Activated CD4-positive, alpha-beta T cell treated with anti-CD3 and anti-CD28 coated beads, Interleukin-2, amount 50 U/mL, for 1 hour (primary cell): ENCODE measurements around the gene TP53TG5.
"Not testable (repeated sequence)": the region's sequence is repeated elsewhere in the genome, so short reads cannot be mapped to it uniquely, and the experiment has no call there.

Source experiments
- DNase-seq: peaks from one replicate; pipeline ENCODE4 v3.0.0-alpha.2; 2020

Gene TP53TG5

DNA sequence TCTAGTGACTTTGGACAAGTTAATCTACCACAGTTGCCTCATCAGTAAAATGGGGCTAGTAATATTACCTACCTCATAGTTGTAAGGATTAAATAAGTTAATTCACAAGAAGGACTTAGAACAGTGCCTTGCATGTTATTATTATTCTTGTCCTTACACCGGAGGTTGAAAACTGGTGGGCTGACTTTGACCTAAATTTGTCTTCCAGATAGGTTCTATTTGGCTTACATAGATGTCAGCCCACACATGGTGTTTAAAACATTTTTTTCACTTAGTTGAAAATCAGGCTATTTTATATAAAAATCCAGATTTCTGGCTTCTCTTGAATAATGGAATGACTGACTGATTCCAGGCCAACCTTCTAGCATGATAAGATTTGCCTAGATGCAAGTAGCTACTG is 11.9 kb downstream of the TP53TG5 start:
- DNase-seq = no peak

DNA sequence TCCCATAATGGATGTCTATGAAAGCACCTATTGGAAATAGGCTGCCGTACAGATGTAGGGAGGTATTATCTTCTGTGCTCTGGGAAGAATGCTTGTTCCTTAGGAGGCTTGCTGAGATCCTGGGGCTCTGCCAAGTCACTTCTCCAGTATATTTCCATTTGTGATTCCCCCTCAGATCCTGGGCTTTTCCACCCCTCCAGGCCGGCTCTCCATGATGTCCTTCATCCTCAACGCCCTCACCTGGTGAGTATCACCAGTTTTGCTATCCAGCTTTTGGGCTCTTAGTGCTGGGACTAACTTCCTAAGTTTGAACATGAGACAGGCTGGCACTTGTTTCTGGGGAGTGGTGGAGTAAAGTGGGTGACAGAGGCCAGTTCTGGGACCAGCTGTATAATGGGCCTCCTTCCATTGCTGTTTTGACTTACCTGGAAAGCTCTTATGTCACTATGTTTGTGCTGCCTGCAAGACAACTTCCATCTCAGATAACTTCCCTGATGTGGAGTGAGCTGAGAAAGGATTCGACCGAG is 12.6 kb downstream of the TP53TG5 start:
- no peak for DNase-seq

DNA sequence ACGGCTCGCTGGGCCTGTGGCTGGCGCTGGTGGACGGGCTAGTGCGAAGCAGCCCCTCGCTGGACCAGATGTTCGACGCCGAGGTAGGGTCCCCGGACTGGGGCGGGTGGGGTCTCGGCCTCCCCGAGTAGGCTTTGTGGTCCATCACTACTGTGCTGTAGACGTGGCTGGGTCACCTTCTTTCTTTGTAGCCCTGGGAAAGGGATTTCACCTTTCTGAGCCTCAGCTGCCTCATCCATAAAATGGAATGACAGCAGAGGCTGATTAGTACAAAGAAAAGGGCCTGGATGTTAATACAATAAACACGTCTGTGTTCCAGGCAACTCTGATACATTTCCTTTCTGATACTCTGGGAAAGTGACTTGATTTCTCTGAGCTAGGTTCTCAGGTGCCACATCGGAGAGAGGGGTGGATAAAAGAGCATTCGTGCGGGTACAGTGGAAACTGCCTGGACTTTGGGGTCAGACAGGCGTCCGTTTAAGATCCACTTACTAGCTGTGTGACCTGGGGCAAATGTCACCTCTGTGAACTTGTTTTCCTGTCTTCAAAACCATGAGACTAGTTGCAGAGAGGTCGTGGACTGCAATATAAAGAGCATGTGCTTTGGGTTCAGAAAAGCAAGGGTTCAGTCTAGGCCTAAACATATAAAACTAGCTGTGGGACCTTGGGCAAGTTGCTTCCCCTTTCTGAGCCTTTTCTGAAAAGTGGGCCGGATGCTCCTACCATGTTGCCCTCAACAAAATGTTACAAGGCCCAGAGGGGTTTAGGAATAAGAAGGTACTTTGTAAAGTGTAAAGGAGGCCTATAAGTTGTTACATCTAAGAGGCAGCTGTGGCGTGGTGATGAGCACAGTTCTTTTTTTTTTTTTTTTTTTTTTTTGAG is 14.3 kb downstream of the TP53TG5 start:
- no peak for DNase-seq

DNA sequence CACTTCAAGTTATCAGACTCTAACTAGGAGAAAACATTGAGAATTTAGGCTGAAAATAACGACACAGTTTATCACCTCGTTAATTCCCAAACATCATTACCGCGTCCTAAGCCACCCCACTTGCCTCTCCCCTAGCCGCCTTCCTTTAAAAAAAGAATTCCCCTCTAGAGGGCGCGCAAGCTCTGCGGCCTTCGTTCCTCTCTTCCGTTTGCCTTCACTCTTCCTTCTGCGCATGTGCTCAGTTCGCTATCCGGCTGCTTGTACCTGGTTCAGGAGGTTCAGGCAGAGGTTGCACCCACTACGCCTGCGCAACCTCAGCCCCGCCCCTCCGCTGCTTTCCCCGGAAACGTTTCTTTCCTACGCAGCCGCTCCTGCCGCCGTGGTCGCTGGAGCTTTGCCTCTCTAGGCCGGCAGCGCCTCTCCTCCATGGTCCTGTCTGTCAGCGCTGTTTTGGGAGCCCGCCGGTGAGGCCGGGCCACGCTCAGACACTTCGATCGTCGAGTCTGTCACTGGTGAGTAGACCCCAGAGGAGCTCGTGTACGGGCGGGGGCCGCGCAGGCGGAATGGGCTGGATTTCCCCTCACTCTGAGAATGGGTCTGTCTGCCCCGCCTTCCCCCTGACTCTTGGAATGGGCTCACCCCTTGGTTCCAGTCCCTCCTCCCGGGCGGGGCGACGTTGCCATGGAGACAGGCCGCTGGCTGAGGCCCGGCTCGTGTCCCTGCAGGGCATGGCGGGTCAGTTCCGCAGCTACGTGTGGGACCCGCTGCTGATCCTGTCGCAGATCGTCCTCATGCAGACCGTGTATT is 15.1 kb downstream of the TP53TG5 start, which contains the start of gene SYS1:
Gene SYS1 (plus strand): TSS at position 353 of the 807 bp plus-strand sequence. CDS start 376 bp downstream, at position 729.
- peak; percentile 99 for DNase-seq

DNA sequence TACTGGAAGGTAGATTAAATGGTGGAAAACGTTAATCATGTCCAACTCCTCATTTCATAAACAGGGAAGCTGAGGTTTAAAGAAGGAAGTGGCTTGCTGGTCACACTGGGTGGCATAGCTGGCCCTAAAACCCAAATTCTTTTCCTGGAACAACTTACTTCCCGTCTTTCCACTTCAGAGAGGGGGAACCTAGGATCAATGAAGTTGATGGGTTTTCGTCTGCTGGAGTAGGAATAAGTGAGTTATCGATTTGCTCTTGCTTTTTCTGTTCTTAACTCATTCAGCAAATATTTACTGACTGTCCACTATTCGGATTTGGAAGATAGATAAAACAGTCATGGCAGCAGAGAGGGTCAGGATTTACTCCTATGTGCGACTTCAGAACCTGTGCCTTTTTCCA is 16.3 kb downstream of the TP53TG5 start:
- no peak for DNase-seq

DNA sequence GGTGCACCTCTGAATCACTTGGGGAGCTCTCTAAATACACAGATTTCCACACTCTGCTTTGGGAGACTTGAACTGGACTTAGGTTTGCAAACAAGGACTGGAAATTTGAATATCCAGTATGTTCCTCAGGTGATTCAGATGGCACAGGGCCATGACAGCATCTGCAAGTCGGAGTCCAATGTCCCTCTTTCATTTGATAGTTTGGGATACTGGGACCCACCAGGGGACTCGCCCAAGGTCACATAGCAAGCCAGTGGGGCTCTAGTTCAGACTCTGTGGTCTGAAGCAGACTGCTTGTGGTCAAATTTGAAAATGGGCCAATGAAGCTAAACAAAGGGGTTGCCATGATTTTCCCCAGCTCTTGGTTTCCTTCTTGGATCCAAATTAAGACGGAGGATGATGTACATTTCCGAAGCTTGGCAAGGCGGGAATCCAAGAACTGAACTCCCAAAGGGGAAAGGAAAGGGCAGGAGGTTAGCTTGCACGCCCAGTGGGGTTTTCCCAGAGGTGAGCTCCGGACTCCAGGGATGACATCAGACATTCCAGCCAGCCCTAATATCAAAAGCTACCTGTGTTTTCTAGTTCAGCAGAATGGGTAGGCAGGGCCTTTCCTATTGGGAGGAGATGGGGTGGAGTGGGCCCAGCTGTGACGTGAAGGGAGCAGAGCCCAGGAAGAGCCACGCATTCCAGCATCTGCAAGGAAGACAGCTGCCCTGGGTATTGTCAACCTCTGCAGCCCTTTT is 18.5 kb downstream of the TP53TG5 start:
- no peak for DNase-seq

DNA sequence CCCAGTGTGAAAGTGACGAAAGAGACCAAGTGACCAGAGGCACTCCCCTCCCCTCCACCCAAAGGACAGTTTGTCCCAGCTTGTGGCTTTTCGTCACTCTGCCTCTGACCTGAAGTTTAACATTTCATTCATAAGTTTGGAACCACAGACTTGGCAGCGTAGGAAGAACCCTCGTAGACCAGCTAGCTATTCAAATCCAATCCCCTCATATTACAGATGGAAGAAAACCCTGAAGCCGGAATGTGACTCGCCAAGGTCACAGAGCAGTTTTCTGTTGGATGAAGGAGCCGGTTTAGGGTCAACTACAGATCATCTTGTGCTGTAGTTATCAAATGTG is 19.1 kb downstream of the TP53TG5 start:
- no peak for DNase-seq

DNA sequence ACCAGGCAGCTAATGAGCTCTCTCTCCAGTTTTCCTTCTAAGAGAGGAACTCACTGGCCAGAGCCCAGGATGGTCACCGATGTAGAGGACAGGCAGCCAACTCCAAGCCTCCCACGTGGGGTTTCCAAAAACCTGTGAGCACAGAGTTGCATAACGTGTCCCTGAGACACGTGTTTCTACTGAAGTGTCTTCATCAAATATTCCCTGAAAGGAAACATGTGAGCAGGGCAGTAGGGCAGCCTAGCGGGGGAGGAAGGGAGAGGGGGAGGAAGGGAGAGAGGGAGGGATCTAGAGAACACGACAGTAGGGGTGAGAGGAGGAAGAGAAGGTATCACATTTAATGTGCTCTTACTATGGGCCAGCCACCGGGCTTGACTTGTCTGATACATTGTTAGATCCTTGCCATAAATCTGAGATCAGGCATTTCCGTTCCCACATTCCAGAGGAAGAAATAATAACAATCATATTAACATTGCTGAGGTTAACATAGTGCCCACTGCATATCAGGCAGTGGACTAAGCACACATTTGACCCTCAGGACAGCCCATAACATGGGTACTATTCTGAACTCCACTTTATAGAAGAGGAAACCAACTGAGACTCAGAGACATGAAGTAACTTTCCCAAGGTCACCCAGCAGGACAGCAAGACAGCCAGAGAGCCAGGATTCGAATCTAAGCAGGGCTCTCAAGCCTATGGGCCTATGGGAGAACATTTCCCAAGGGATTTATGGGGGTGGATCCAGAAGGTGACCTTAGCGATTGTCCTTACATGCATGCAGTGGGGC is 19.6 kb downstream of the TP53TG5 start:
- no peak for DNase-seq

DNA sequence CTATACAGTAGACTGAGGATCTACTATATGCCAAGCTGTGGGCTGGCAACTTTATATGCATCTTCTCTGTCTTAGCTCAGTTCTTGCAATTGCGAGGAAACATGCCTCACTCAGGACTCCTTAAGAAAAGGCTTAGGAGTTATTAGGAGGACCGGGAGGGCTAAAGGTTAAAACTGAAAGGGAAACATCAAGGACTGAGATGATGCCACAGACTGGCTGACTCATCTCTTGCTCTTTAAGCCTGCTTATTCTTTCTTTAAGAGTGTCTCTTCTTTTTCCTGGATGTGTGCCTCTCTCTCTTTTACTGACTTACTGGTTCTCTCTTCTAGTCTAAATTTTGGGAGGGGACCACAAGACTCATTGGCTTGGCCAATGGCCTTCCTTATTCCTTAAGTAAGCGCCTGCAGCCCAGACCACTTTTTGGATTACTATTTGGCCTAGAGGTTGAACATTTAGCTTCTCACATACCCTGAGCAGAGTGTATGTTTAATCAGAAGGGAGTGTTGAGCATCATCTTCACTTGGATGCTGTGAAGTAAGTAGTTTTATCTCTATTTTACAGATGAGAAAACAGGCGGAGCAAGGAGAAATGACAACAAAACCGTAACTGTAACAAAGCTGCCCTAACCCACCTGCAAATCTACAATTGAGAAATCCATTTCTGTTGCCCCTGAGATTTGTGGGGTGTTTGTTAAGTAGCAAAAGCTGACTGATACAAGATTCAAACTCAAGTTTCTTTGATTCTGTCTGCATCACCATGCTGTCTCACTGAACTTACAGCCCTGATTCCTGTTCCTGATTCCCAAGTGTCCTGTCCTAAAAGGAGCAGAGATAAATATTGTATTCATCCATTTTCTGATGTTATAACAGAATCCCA is 22.7 kb downstream of the TP53TG5 start:
- DNase-seq = no peak

DNA sequence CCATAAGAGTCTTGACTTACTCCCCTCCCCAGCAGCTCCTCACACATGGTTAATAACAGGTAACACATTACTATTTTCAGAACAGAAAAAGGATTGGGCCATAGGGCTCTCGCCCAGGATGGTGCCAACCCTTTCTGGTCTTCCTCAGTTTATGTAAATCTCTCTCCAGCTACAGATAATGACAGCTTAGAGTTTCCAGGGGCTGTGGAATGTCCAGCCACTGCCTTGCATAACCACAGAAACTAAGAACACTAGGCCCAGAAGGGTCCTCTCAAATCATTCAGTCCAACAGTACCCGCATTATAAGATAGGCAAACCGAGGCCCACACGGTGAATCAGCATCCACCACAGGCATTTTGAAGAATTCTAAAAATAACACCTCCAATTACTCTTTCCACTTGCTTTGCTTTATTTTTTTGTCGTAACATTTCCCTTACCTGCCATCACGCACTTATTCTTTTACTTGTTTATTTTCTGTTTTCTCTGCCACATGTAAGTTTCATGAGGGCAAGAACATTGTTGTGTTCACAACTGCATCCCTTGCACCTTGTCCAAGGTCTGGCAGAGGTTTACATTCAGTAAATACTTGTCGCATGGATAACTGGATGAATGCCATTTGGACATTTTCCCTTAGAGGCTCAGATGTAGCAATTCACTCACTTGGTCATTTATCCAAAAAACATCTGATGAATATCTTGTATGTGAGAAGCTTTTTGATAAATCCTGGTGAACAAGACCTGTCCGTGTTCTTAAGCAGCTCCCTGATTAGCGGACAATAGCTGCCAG is 23.5 kb downstream of the TP53TG5 start:
- no peak for DNase-seq

DNA sequence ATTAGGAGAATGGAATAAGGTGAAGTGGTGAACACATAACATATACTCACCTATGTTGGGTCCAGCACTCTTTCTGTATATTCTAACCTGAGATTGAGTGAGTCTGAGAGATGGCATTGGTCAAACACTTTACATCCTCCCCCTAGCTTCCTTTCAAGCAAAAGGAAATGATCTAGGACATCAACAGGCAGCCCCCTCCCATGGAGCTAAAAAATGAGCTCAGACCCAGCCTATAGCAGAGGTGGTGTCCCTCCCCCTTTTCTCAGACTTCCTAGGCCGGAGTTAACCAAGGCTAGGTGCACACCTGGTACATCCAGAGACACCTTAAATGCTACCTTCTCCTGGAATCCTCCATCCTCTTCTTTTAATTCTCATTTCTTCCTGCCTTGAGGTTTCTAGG is 24.4 kb downstream of the TP53TG5 start:
- DNase-seq = no peak

DNA sequence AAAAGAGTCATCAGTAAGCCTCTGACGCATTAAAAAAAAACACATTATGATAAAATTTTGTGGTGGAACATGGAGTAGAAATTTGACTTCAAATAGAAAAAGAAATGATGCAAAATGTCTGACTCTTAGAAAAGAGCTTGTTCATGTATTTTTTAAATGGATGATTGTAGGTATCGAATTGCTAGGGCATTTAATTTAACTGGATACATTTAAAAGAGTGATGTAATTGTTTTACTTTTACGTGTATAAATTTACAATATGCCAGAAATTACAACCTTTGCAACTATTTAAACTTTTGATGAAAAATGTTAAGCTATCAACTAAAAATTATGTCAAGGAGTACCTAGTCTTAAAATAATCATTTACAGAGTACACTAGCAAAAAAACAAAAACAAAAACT is 25.4 kb downstream of the TP53TG5 start:
- no peak for DNase-seq

DNA sequence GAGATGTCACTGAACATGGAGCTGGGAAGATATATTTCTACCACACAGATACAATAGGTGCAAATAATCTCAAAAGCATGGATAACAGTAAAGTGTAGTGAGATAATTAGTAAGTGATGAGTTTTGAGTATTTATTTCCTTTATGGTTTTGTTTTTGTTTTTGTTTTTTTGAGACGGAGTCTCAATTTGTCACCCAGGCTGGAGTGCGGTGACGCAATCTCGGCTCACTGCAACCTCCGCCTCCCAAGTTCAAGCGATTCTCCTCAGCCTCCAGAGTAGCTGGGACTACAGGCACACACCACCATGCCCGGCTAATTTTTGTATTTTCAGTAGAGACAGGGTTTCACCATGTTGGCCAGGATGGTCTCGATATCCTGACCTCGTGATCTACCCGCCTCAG is 27.3 kb downstream of the TP53TG5 start:
- DNase-seq = not testable (repeated sequence)

DNA sequence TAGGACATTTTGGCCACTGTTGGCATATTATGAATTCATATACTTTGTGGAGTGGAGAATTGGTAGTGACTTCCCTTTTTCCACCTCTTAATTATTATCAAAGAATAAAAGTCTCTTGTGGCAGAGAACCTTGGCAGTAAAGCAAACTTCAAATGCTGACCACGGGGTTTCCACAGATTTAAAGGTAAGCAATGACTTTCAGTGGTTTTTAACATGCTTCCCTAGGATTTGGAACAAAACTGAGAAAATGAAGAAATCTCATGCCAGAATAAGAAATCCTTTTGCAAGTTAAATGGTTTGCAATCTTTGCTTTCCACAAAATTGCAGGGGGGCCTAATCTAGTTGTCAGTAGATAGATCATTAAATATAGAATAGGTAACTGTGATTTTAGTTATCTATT is 27.9 kb downstream of the TP53TG5 start:
- DNase-seq = no peak

DNA sequence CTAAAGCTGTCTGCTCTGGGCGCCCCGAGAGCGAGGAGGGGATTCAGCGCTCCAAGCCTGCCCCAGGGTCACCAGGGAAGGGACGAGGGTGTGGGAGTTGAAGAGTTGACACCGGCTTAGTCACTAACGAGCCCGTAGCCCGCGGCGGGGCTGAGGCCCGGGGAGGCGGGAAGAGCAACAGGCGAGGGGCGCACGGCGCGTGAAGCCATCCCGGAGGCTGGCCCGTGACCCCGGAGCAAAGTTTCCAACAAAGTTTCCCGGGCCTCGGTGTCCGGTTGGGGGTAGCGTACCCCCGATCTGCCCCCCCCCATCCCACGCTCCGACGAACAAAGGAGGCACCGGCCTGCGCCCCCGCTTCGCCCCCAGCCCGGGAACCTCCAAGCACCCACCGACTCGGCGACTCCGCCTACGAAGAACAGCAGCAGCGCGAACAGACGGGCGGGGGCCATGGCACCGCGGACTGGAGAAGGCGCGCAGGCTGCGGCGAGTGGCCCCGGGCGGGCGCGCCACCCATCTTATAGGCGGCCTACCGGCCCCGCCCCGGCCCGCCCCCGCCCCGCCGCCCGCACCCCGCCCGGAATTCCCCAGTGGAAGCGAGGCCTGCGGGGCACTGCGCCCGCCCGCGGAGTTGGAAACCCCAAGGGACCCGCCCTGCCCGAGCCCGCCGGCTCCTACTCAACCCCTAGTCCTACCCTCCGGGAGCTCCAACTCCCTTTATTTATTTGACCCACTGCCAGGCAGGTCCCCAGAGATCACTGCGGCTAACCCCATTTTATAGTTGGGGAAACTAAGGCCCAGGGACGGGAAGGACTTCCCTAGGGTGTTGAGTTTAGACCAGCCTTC is 30.0 kb downstream of the TP53TG5 start, which contains the start of gene SDC4:
Gene SDC4 (minus strand): TSS at position 489 of the 843 bp plus-strand sequence. CDS start 40 bp downstream, at position 449.
- DNase-seq = peak; percentile 54

DNA sequence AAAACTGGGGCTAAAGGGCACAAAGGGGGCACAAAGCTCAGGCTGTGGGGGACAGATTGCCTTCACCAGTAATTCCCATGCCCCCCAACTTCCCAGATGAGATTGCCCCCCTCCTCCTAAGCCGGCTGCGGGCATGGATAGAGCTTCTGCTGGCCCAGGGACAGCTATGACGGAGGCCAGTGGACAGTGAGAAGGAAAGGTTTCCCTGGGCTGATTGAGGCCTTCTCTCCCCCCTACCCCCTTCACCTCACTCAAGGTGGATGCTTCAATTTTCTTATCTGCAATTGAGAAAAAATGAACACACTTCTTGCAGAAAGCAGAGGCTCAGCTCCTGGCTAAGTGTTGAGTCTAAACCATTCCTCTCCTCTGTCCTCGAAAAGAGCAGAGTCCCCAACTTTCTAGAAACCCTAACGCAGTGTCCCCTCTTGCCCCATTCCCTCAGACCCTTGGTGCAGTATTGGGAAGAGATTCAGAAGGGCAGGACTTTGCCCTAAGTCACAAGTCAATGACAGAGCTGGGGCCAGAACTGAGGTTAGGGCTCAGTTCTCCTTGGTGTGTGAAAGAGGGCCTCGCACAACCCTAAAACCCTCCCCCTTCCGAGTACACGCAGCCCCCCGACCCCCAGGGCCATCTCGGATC is 30.7 kb downstream of the TP53TG5 start:
- no peak for DNase-seq

DNA sequence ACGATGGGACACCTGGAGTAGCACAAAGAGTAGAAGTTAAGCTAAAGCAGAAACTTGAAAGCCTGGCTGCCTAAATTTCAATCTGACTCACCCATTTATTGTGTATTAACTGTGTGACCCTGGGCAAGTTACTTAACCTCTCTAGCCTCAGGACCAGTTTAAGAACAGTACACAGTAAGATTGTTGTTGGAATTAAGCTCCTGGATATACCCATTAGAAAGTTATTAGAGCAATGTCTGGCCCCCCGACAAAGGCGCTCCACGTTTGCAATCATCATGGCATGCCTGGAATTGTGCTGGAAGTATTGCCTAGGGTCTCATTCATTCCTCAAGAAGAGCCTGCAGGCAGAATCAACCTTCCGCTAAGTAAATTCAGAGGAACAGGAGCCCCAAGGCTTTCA is 31.3 kb downstream of the TP53TG5 start:
- no peak for DNase-seq

DNA sequence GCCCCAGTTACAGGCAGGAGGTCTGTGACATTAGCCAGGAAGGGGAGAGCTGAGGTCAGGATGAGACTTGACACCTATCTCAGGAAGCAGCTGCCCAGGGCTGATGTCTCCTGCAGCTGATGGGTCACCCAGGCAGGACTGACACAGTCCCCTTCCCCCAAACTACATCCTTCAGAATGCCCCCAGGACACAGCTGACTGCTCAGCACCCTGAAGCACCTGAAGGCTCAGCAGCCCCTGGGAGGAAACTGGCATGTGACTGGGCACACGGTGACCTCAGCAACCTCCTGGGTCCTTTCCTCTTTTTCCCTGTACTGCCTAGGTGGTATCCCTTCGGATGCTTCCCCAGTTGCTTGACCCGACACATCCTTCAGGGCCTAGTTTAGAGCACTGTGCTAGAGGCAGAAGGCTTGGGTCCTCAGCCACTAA is 31.8 kb downstream of the TP53TG5 start:
- DNase-seq = no peak
